GM19324 (cell line): ENCODE data around the gene TCTN3.
"Not testable (repeated sequence)": the region's sequence is repeated elsewhere in the genome, so short reads cannot be mapped to it uniquely, and the experiment has no call there.

ENCODE experiments used
- ATAC-seq: cut with Tn5 transposase; IDR thresholded peaks from one replicate; pipeline ENCODE4 v1.9.1; 2021; ENCODE audit warnings: mild to moderate bottlenecking, moderate library complexity; ENCODE audit not compliant: unreplicated experiment, low FRiP score

TCTN3 gene, protein sequence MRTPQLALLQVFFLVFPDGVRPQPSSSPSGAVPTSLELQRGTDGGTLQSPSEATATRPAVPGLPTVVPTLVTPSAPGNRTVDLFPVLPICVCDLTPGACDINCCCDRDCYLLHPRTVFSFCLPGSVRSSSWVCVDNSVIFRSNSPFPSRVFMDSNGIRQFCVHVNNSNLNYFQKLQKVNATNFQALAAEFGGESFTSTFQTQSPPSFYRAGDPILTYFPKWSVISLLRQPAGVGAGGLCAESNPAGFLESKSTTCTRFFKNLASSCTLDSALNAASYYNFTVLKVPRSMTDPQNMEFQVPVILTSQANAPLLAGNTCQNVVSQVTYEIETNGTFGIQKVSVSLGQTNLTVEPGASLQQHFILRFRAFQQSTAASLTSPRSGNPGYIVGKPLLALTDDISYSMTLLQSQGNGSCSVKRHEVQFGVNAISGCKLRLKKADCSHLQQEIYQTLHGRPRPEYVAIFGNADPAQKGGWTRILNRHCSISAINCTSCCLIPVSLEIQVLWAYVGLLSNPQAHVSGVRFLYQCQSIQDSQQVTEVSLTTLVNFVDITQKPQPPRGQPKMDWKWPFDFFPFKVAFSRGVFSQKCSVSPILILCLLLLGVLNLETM

DNA sequence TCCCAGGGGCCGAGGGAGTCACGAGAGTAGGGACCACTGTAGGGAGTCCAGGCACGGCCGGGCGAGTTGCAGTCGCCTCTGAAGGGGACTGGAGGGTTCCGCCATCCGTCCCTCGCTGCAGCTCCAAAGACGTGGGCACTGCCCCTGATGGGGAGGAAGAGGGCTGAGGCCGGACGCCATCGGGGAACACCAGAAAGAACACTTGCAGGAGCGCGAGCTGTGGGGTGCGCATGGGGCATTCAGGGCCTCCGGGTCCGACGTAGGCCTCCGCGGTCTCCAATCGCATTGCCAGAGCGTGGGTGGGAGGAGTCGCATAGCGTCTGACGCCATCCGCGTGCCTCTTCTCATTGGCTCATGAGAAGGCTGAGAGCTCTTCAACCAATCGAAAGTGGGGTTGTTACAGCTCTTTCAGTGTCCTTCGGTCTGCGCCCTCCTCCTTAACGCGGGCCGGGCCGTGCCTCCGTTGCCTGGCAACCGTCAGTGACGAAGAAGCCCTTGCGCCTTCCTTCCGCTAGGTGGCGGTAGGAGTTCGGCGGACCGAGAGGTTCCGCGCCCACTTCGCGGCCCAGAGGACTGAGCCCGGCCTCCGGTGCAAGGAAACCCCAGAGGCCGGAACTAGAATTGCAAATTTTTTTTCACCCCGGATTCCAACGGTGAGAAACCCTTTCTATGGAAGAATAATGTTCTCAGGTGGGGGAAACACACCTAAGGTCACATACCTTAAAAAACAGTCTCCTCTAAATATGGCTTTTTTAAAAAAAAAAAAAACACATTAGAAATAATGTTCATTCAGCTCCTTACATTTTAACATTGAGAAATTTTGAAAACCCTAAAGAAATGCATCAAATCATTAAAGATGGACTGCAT lies at the start of gene TCTN3:
TCTN3 (minus strand) TSS at position 260 of the 867 bp plus-strand sequence; CDS start at position 232, 28 bp downstream.
- peak; percentile 99 for ATAC-seq

DNA sequence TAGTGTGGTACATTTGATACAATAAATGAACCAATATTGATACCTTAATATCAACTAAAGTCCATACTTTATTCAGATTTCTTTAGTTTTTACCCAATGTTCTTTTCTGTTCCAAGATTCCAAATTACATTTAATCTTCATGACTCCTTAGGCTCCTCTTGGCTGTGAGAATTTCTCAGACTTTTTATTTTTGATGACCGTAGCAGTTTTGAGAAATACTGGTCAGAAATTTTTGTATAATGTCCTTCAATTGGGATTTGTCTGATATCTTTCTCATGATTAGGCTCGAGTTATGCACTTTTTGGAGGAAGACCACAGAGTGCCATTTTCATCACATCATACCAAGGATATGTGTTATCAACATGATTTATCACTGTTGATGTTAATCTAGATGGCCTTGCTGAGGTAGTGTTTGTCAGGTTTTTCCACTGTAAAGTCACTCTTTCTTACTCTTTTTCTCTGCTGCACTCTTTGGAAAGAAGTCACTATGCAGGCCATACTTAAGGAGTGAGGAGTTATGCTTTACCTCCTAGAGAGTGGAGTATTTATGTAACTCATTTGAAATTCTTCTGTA lies 49.3 kb upstream of the TCTN3 start:
- ATAC-seq: no peak

DNA sequence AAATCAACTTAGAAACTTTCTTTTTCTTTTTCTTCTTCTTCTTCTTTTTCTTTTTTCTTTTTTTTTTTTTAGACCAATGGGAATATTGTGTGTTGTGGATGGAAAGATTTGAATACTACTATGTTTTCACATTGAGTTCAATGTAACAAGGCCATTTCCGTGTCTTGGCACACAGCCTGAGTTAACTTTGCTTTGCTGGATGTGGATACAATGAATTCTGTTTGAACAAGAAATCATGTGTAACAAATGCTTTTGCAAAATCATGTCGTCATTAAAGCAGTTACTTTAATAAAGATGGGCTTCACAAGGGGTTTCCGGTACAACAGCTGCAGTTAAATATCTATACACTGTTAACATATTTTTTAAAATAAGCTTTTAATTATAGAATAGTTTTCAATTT lies 48.8 kb upstream of the TCTN3 start:
- no peak for ATAC-seq

DNA sequence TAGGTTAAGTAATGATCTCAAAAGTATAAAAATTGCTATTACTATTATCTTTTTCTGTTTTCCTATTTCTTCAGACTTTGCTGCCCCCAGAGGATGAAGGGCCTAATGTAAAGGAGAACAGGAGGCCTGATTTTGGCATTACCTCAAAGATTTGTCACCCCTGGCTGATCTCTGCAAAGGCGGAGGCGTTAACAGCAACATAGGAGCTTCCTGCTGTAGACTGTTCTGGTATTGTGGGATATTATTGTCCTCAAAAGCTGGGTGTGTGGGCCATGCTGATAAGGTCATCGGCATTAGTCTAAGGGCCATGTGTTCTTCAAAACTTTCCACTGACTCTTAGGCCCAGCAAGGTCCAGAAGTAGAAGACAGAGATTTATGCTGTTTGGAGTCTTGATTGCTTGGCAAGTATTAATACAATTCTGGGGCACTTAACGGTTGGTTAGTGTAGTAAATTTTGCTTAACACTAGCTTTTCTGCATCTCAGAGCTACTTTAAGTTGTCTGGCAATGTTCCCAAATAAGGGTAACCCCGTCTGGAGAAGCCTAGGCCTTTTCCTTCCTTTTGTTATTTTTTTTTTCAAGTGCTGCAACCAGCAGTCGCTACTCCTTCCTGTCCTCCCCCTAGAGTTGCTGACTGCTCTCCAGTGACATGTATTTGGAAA lies 48.2 kb upstream of the TCTN3 start:
- no peak for ATAC-seq

DNA sequence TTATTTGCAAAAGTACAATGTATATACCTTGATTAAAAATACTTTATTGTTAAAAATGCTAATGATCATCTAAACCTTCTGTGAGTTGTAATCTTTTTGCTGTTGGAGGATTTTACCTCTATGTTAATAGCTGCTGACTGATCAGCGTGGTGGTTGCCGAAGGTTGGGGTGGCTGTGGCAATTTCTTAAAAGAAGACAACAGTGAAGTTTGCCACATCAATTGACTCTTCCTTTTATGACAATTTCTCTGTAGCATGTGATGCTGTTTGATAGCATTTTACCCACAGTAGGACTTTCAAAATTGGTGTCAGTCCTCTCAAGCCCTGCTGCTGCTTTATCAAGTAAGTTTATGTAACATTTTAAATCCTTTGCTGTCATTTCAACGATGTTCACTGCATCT lies 45.3 kb upstream of the TCTN3 start:
- no peak for ATAC-seq

DNA sequence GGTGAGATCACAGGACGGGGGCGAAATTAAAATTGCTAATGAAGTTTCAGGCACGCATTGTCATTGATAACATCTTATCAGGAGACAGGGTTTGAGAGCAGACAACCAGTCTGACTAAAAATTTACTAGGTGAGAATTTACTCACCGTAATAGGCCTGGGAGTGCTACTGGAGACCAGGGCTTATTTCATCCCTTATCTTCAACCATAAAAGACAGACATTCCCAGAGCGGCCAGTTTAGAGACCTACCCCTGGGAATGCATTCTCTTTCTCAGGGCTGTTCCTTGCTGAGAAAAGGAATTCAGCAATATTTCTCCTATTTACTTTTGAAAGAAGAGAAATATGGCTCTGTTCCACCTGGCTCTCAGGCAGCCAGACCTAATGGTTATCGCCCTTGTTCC lies 39.2 kb upstream of the TCTN3 start:
- not testable (repeated sequence) for ATAC-seq

DNA sequence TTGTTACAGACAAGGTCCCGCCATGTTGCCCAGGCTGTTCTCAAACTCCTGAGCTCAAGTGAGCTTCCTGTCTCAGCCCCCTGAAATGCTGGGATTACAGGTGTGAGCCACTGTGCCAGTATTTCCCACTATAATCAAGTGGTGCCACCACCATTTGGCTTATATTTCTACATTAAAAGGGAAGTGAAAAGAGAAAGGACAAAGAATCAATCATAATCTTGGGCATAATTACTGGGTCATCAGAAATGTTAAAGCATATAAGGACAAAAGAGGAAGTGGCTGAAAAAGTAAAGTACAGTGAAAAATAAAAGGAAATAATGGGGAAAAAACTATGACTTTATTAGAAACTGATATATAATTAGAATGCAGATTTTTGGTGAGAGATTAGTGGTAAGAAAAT lies 36.5 kb upstream of the TCTN3 start:
- no peak for ATAC-seq

DNA sequence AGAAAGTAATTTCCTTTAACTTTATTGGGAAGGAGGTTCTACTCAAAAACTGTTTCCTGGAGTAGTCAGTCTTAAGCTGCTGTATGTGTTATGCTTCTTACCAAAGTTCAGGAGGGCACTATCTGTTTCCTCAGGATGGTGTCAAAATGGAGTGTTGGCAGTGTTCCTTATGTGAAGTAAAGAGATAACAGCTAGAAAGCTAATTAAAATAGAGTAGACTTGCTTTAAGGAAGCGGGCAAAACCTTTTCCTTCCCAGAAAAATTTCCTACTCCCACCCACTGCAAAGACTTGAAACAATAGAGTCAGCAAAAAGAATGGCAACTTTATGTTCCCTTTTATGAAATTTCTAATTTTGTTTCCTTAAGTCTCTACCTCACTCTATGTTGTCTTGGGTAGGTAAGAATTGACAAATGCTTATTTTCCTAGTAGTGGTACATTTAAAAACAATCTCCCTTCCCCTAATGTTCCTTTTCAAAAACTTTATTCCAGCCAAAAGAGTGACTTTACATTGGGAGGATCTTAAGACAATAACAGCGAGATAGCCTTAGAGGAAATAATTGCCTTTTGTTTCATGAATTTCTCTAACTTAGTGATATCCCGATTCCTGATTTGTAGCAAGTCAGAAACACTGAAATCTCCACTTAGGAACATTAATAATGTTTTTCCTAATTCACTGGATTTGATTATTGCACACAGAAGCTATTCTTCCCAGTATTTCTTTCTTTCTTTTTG lies 35.8 kb upstream of the TCTN3 start:
- no peak for ATAC-seq

DNA sequence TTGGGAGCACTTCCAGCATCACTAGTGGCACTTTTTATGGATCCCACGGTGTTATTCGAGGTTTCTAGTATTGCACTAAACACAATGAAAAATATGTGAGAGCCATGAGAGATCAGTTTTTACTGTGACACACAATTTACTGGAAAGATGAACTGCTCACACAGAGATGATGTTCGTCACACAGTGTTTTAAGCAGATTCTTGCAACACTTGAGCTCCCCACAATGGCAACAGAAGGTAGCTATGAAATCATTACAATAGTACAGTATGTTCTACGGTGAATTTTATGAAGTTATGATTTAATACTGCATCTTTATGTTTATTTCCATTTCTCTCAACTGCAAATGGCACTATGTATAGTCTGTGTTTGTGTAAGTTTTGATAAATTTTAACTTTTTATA lies 34.8 kb upstream of the TCTN3 start:
- no peak for ATAC-seq

DNA sequence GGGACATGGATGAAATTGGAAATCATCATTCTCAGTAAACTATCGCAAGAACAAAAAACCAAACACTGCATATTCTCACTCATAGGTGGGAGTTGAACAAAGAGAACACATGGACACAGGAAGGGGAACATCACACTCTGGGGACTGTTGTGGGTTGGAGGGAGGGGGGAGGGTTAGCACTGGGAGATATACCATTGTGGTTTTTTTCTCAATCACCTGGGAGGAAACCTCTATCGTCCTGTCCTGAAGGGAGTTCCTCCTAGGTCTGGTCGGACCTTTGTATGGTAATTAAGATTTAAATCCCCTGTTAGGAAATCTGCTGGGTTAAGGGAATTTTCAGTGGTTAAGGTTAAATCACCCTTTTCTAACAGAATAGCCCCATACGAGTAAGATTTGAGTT lies 28.8 kb upstream of the TCTN3 start:
- not testable (repeated sequence) for ATAC-seq

DNA sequence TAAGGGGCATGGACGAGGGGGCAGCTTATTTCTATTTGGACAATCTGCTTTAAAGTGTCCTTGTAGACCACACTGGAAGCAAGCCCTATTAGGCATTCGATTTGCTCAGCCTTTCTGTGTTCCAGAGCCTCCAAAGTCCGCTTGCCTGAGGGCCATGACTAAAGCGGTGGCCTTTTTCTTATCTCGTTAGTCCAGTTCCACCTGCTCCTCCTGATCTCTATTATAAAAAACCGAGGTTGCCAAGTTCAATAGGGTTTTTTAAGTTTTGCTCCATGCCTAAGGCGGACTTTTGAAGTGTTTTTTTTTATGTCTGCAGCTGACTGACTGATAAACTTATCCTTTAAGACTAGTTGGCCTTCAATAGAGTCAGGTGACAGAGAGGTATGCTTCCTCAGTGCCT lies 27.0 kb upstream of the TCTN3 start:
- ATAC-seq: not testable (repeated sequence)

DNA sequence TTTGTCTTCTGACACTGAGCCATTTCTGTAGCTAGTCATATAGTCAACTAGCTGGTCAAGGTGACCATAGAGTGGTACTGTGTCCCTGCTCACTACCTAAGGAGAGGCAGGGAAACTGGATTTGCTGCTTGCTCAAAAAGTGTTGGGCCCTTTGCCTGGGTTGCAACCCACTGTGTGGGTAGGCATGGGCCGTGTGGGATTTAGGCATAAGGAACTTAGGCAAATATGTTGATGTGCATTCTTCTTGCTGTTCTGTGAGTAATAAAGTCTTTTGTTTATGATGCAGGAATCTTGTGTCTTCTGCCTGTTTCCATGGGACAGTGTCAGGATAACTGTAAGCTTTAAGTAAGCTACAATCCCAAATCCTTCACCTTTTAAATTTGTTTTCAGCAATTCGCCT lies 23.1 kb upstream of the TCTN3 start:
- no peak for ATAC-seq

DNA sequence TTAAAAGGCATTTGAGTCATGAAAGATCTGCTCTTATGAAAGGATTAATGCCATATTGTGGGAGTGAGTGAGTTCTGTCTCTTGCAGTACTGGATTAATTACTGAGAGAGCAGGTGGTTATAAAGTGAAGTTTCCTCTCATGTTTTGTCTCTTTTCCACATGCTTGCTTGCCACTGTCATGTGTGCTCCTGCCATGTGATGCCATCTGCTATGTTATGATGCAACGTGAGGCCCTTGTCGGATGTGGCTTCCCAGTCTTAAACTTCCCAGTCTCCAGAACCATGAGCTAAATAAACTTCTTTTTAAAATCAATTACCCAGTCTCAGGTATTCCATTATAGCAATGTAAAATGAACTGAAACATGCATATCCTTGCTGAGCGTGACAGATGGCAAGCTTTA lies 22.7 kb upstream of the TCTN3 start:
- ATAC-seq: no peak

DNA sequence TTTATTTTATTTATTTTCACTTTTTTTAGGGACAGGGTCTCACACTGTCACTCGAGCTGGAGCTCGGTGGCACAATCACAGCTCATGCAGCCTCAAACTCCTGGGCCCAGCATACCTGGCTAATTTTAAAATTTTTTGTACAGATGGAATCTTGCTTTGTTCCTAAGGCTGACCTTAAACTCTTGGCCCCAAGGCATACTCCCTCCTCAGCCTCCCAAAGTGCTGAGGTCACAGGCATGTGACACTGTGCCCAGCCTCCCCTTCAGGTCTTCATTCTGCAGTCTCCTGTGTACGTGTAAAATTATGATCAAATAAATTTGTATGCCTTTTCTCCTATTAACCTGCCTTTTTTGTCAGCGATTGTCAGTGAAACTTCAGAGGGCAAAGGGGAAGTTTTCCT lies 17.8 kb upstream of the TCTN3 start:
- ATAC-seq: no peak

DNA sequence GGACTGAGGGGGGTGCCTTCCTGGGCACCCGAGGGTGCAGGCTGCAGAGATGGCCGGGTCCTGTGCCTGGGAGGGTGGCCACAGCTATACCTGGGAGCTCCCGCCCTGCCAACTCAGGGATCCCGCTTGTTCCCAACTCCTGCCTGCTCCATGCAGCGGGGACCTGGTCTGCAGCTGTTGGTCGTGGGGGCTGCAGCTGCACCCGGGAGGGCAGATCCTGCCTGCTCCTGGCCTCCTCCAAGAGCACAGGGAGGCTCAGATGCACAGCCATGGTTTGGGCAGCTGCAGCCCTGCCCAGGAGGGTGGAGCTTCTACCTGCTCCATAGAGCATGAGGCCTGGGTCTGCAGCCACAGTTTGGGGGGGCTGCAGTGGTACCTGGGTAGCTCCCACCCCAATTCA lies 13.3 kb upstream of the TCTN3 start:
- ATAC-seq: no peak

DNA sequence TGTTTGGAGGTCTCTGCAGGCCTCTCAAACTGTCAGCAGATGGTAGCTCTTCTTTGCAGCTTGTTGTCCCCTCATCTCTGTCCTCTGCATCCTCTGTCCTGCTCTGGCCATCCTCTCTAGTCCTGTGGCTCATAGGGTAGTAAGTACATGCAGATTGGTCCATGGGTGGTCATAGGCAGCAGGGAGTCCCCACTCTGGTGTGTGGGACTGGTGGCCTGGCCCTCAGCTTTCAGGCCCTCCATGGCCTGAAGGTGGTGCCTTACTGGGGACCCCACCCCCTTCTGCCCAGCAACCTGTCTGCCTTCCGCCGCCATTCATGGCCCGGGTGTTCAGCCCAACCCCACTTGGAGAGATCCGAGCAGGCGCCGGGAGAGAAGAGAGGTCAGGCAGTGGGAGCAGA lies 12.8 kb upstream of the TCTN3 start:
- no peak for ATAC-seq

DNA sequence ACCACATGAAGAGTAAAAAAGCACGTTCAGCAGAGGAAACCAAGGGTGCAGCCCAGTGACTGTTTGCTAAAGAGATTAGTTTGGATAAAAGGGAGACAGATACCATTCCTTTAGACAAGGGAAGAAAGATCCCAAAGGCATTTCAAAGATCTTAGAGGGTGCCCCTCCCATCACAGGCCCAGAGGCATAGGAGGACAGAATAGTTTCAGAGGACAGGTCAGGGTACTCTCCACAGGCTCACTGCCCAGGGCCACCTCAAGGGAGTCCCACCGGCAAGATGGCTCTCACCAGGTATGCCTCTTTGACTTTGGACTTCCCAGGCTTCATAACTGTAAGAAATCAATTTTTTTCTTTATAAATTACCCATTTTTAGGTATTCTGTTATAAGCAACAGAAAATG lies 4.7 kb upstream of the TCTN3 start:
- ATAC-seq: no peak

DNA sequence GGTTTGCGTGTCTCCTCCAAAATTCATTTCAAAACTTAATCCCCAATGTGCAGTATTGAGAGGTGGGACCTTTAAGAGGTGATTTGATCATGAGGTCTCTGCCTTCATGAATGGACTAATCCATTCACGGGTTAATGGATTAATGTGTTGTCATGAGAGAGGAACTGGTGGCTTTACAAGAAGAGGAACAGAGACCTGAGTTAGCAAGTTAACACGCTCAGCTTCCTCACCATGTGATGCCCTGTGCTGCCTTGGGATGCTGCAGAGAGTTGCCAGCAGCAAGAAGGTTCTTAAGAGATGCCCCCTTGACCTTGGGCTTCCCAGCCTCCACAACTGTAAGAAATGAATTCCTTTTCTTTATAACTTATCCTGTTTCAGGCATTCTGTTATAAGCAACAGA lies 3.7 kb upstream of the TCTN3 start:
- ATAC-seq: no peak

DNA sequence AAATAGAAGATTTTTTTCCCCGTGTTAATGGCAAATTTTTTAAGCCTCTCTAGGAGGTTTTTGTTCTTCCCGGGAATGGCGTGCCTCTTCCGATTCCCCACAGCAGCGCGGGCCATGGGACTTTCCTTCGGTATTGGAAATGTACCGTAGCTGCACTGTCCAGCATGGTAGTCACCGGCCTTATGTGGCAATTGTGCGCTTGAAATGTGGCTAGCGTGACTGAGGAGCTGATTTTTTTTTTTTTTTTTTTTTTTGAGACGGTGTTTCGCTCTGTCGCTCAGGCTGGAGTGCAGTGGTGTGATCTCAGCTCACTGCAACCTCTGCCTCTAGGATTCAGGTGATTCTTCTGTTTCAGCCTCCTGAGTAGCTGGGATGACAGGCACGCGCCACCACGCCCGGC lies 938 bp upstream of the TCTN3 start:
- no peak for ATAC-seq
